Endothelial cell of umbilical vein (primary cell): ENCODE measurements around the gene HPS4.

Experiments
- JUN ChIP-seq: IDR thresholded peaks from 2 replicates; pipeline ENCODE4 v1.6.1; 2011; ENCODE audit warnings: borderline replicate concordance, low read depth; ENCODE audit not compliant: insufficient read length, insufficient read depth
- MAX ChIP-seq: IDR thresholded peaks from 2 replicates; pipeline ENCODE4 v1.6.1; 2011; ENCODE audit not compliant: insufficient read depth, insufficient read length
- TF ChIP-seq, protein P1 (sequence below), 2 donors: IDR thresholded peaks; 1 replicate in 1 of 2; 2 replicates in 1 of 2; pipeline ENCODE4 v1.5.1; 2011; ENCODE audit warnings: low read length in 2 of 2, mild to moderate bottlenecking in 2 of 2, moderate library complexity in 2 of 2, control low read depth in 1 of 2, inconsistent platforms in 1 of 2, low read depth in 1 of 2; ENCODE audit not compliant: insufficient read depth in 1 of 2; ENCODE audit errors: extremely low read depth in 1 of 2

DNA sequence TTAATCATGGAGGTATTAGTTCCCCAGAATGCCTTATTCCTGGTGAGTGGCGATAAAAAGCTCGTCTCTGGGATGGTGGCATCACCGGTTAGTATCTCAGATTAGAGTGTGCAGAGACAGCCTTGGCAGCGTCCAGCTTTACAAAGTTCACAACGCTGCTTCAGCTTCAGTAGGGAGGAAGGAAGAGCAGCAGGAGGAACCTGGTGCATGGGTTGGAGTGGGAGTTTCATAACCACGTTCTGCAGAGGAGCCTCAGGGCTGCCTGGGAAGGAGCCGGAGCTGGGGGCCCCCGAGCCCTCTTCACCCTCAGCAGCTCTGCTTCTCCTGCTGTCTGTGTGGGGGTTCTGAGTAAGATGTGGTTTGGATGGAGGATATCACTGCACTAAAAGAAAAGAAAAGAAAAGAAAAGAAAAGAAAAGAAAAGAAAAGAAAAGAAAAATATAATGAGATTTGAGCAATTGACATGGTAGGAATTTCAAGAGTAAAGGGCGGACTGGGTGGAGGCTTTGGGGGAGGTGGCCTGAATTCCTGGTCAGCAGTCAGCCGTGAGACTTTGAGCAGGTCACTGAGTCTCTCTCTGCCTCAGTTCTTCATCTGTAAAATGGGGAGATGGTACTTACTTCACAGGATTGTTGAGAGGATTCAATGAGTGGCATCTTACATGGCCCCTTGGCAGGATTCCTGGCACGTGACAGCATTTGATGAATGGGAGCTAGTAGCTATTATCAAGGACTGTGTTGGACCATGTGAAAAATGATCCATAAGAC lies 48.1 kb downstream of the HPS4 start:
- TF ChIP-seq, protein P1, sequence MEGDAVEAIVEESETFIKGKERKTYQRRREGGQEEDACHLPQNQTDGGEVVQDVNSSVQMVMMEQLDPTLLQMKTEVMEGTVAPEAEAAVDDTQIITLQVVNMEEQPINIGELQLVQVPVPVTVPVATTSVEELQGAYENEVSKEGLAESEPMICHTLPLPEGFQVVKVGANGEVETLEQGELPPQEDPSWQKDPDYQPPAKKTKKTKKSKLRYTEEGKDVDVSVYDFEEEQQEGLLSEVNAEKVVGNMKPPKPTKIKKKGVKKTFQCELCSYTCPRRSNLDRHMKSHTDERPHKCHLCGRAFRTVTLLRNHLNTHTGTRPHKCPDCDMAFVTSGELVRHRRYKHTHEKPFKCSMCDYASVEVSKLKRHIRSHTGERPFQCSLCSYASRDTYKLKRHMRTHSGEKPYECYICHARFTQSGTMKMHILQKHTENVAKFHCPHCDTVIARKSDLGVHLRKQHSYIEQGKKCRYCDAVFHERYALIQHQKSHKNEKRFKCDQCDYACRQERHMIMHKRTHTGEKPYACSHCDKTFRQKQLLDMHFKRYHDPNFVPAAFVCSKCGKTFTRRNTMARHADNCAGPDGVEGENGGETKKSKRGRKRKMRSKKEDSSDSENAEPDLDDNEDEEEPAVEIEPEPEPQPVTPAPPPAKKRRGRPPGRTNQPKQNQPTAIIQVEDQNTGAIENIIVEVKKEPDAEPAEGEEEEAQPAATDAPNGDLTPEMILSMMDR (IDR thresholded peaks at IDR 0.05; ENCODE audit: extremely low read depth in 1 of 2, insufficient read depth in 1 of 2, low read depth in 1 of 2, low read length in 2 of 2): no peak
- TF ChIP-seq JUN (no peak), MAX (no peak)
